IgD-negative memory B cell (primary cell): ENCODE results near the gene TNFRSF18. TPM values are rescaled to one million over a fixed set of nuclear protein-coding genes. Genes with fewer than 3 reads are reported as not detected.
"Not testable (repeated sequence)": the region's sequence is repeated elsewhere in the genome, so short reads cannot be mapped to it uniquely, and the experiment has no call there.

Experiments used
- H3K27ac Mint-ChIP-seq, 3 donors: one replicate each; pipeline ENCODE4 v1.8.0; 2020 to 2022; ENCODE audit warnings: mild to moderate bottlenecking in 3 of 3, mixed read lengths in 3 of 3, moderate library complexity in 1 of 3
- H3K27me3 Mint-ChIP-seq: one replicate; pipeline ENCODE4 v1.8.0; 2021; ENCODE audit warnings: mixed read lengths
- H3K36me3 Mint-ChIP-seq: one replicate; pipeline ENCODE4 v1.8.0; 2020; ENCODE audit warnings: mild to moderate bottlenecking, mixed read lengths
- H3K4me1 Mint-ChIP-seq, 3 donors: one replicate each; pipeline ENCODE4 v1.8.0; 2020 to 2022; ENCODE audit warnings: mixed read lengths in 3 of 3, mild to moderate bottlenecking in 1 of 3
- H3K4me3 Mint-ChIP-seq, 4 donors: one replicate each; pipeline ENCODE4 v1.8.0; 2020 to 2022; ENCODE audit warnings: mild to moderate bottlenecking in 4 of 4, mixed read lengths in 4 of 4, moderate library complexity in 3 of 4
- H3K9me3 Mint-ChIP-seq, 3 donors: one replicate each; pipeline ENCODE4 v1.8.0; 2020 to 2021; ENCODE audit warnings: mixed read lengths in 3 of 3, mild to moderate bottlenecking in 1 of 3
- polyA plus RNA-seq: library from polyadenylated mRNA; unstranded; fragments of 300-500 nt; fragmentation: Illumina TruSeq; gene quantifications from one replicate; pipeline ENCODE4 v1.2.3, GENCODE V29; 2021

TNFRSF18 gene
- polyA plus RNA-seq, 1 donor from 2014 or later: 3.5 TPM

DNA sequence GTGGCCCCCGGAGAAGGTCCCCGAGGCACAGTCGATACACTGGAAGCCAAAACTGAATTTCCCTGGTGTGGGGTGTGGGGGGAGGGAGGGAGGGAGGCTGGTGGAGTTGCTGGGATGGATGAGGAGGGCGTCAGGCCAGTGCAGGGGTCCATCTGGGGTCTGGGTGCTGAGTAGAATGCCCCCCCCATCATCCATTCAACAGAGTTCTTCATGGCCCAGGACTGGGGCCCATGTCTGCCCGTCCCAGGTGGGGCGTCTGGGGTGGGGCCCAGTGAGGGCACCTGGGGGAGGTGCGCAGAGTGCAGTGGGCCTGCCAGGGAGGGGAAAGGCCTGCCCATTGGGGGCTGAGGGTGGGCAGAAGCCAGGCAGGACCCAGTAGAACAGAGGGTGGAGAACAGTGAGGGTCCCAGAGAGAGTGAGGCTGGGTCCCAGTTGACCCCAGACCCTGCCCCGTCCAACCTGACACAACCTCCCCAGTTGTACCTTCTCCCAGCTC, 1.9 kb downstream of the TNFRSF18 start:
- peak overlapping the region in 1 of 4 donors; percentile 51 for H3K4me3 Mint-ChIP-seq
- peaks cover 7% of the 10 kb centered on the region for H3K27me3 Mint-ChIP-seq
- peak overlapping the region in 1 of 3 donors; percentile 13 for H3K27ac Mint-ChIP-seq
- H3K9me3 Mint-ChIP-seq: peaks cover 0 to 2% (median 0%) of the 10 kb centered on the region in 3 donors
- H3K36me3 Mint-ChIP-seq: no peaks in the 10 kb centered on the region
- peaks cover 0 to 11% (median 7%) of the 10 kb centered on the region in 3 donors for H3K4me1 Mint-ChIP-seq

- Mint-ChIP-seq H3K4me3 (peak overlapping the region in 1 of 4 donors; percentile 55), H3K27me3 (peaks cover 5% of the 10 kb centered on the region), H3K36me3 (no peaks in the 10 kb centered on the region), H3K4me1 (peaks cover 0 to 9% (median 5%) of the 10 kb centered on the region in 3 donors), H3K9me3 (peaks cover 0 to 2% (median 0%) of the 10 kb centered on the region in 3 donors), H3K27ac (no peak overlapping the region)
Observed at GRCh38 chr1:1203561-1204424, 2.6 kb downstream of the TNFRSF18 start.

- Mint-ChIP-seq H3K27ac (no peak overlapping the region), H3K9me3 (no peaks in the 10 kb centered on the region), H3K4me1 (peaks cover 0 to 5% (median 2%) of the 10 kb centered on the region in 3 donors), H3K27me3 (peaks cover 2% of the 10 kb centered on the region), H3K4me3 (no peak overlapping the region), H3K36me3 (no peaks in the 10 kb centered on the region)
Observed at GRCh38 chr1:1202831-1203560, 3.4 kb downstream of the TNFRSF18 start.

DNA sequence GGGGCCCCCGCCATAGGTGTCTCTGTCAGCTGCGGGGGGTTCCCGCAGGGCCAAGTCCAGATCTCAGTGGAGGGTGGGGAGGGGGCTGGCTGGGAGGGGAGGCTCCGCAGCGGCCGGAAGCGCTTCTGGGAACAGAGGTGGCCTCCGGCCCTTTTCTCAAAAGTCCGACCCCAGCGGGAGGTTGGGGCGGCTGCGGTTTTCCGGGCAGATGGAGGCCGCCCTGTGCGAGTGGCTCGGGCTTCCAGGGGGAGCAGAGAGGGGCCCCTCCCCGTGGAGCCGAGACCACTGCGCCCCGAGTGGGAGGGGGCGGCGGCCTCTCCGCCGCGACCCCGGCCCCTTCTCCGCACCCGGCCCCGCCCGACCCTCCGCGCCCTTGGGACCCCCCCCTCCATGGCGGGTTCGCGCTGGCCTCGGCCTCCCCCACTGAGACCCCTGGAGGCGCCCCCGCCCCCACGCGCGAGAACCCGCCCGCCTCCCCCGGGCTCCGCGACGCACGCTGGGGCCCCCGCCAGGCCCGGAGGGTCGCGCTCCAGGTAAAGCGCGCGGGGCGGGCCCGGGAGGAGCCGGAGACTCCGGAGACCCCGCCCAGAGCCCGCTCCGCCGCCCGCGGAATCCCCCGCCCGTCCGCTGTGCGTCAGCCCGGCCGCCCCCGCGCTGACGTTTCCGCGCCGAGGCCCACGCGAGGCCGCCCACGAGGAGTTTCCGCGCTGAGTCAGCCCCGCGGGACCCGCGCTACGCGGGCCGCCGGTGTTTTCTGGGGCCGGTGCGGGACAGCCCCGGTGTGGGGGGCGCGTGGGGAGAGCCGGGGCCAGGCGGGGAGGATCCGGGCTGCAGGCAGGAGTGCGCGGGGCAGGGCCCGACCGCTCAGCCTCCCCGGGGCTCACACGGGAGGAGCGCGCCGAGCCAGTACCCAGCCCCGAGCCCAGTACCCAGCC, 5.2 kb downstream of the TNFRSF18 start:
- H3K4me3 Mint-ChIP-seq: no peak overlapping the region
- no peaks in the 10 kb centered on the region for H3K9me3 Mint-ChIP-seq
- H3K36me3 Mint-ChIP-seq: no peaks in the 10 kb centered on the region
- peaks cover 0 to 1% (median 0%) of the 10 kb centered on the region in 3 donors for H3K4me1 Mint-ChIP-seq
- H3K27me3 Mint-ChIP-seq: no peaks in the 10 kb centered on the region
- no peak overlapping the region for H3K27ac Mint-ChIP-seq

- Mint-ChIP-seq H3K9me3 (peaks cover 0 to under 1% (median 0%) of the 10 kb centered on the region in 3 donors), H3K36me3 (peaks cover under 1% of the 10 kb centered on the region), H3K4me3 (peak overlapping the region; percentile 23 to 60 (median 50)), H3K4me1 (peaks cover 0 to 1% (median 0%) of the 10 kb centered on the region in 3 donors), H3K27ac (peak overlapping the region in 1 of 3 donors; percentile 85), H3K27me3 (no peaks in the 10 kb centered on the region)
Observed at GRCh38 chr1:1199961-1200875, 6.2 kb downstream of the TNFRSF18 start.

DNA sequence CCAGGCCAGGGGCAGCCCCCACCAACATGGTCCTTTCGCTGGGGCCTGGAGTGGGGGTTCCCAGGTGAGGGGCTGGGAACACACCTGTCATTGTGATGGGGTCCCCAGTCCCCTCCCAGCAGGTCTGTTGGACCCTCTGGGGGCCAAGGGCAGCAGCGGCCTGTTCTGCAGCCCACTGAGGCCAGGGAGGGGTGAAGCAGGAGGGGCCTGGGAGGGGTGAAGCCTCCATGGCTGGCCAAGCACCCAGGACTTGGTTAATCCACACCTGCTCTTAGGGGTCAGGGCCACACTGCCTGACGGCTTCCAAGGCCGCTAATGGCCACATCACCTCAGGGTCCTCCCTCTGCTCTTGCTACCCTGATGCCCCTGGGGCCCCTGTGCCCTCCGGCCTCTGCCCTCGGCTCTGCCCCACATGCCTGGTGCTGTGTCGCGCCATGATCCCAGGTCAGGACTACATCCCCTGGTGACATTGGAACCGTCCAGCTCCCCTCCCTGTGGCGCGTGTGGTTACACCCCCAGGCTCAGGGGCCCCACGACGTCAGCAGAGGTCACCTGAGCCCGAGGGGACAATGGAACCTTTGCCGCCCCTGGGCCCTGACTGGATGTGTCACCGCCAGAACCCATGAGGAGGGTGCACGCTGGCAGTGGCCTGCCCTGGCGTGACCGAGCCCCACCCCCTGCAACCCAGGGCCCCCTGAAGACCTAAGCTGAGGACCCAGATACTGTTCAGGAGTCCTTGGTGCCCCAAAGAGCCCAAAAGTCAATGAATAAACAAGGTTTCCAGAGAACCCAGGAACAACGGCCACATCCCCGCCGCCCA, 7.0 kb downstream of the TNFRSF18 start:
- Mint-ChIP-seq H3K4me1 (peaks cover 0 to 1% (median 0%) of the 10 kb centered on the region in 3 donors), H3K4me3 (peak overlapping the region in 3 of 4 donors; percentile 23 to 48 (median 37)), H3K27me3 (no peaks in the 10 kb centered on the region), H3K36me3 (peaks cover 1% of the 10 kb centered on the region), H3K9me3 (peaks cover 2 to 6% (median 4%) of the 10 kb centered on the region in 3 donors), H3K27ac (peak overlapping the region in 1 of 3 donors; percentile 85)

- H3K4me1 Mint-ChIP-seq: peaks cover 0 to 1% (median 0%) of the 10 kb centered on the region in 3 donors
- H3K36me3 Mint-ChIP-seq: peaks cover 1% of the 10 kb centered on the region
- no peak overlapping the region for H3K4me3 Mint-ChIP-seq
- H3K9me3 Mint-ChIP-seq: peaks cover 2 to 9% (median 4%) of the 10 kb centered on the region in 3 donors
- no peaks in the 10 kb centered on the region for H3K27me3 Mint-ChIP-seq
- H3K27ac Mint-ChIP-seq: no peak overlapping the region
Observed at GRCh38 chr1:1198423-1199140, 7.8 kb downstream of the TNFRSF18 start.

- H3K4me3 Mint-ChIP-seq: no peak overlapping the region
- no peaks in the 10 kb centered on the region for H3K27me3 Mint-ChIP-seq
- H3K27ac Mint-ChIP-seq: no peak overlapping the region
- H3K36me3 Mint-ChIP-seq: peaks cover 1% of the 10 kb centered on the region
- peaks cover 2 to 9% (median 4%) of the 10 kb centered on the region in 3 donors for H3K9me3 Mint-ChIP-seq
- peaks cover 0 to 1% (median 0%) of the 10 kb centered on the region in 3 donors for H3K4me1 Mint-ChIP-seq
Observed at GRCh38 chr1:1197551-1198422, 8.6 kb downstream of the TNFRSF18 start.

DNA sequence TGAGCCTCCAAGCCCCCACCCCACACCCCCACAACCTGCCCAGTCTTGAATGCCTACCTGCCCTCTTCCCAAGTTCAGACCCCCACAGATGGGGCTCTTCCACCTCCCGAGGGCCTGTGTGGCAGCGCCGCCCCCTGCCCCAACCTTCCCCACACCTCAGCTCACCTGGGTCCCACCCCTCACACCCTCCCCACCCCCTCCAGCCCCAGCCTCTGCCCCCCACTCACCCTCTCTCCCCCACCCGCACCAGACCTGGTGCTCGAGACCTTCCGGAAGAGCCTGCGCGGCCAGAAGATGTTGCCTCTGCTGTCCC, 9.2 kb downstream of the TNFRSF18 start:
- Mint-ChIP-seq H3K9me3 (peaks cover 2 to 9% (median 4%) of the 10 kb centered on the region in 3 donors), H3K27me3 (no peaks in the 10 kb centered on the region), H3K27ac (no peak overlapping the region), H3K4me3 (no peak overlapping the region), H3K4me1 (peaks cover 0 to 1% (median 0%) of the 10 kb centered on the region in 3 donors), H3K36me3 (peaks cover 1% of the 10 kb centered on the region)

DNA sequence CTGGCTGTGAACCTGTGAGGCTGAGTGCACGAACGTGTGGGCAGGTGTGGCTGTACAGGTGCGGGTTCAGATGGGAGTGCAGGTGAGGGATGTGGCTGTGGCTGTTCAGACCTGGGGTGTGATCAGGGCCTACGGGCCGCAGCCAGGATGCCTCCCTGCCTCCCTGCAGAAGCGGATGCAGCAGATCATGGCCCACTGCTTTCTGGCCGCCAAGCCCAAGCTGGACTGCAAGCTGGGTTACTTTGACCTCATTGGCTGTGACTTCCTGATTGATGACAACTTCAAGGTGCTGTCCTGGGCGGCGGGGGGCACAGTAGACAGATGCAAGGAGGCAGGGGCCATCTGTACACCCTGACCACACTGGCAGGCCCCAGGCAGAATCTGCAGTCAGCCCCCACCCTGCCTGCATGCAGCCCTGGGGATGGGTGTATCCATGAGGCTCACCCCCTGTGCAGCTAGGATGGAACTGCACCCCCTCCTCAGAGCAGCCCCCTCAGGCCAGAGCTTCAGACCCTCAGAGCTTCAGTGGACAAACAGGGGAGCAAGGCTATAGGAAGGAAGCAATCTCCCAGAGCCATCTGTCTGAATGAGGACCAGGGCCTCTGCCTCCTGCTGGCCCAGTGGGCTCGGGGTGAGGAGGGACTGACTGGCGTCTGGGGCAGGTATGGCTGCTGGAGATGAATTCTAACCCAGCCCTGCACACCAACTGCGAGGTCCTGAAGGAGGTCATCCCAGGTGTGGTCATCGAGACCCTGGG, 9.8 kb downstream of the TNFRSF18 start:
- H3K4me1 Mint-ChIP-seq: peaks cover 0 to 1% (median 0%) of the 10 kb centered on the region in 3 donors
- H3K36me3 Mint-ChIP-seq: peaks cover 1% of the 10 kb centered on the region
- H3K27me3 Mint-ChIP-seq: no peaks in the 10 kb centered on the region
- no peak overlapping the region for H3K27ac Mint-ChIP-seq
- peaks cover 2 to 9% (median 8%) of the 10 kb centered on the region in 3 donors for H3K9me3 Mint-ChIP-seq
- peak overlapping the region in 1 of 4 donors; percentile 41 for H3K4me3 Mint-ChIP-seq

- H3K4me1 Mint-ChIP-seq, H3K36me3 Mint-ChIP-seq, H3K9me3 Mint-ChIP-seq, H3K27ac Mint-ChIP-seq, H3K27me3 Mint-ChIP-seq: not testable (repeated sequence)
- peak overlapping the region in 1 of 4 donors; percentile 22 for H3K4me3 Mint-ChIP-seq
Observed at GRCh38 chr1:1195726-1196125, 10.7 kb downstream of the TNFRSF18 start.
